Fibroblast of villous mesenchyme (primary cell): ENCODE measurements around the gene CTNNA3. TPM values are rescaled to one million over a fixed set of nuclear protein-coding genes. Genes with fewer than 3 reads are reported as not detected.
"Not testable (repeated sequence)": the region's sequence is repeated elsewhere in the genome, so short reads cannot be mapped to it uniquely, and the experiment has no call there.

Source experiments
- DNase-seq: peaks from one replicate; pipeline ENCODE4 v3.0.0-alpha.2; 2010; ENCODE audit warnings: low read depth
- H3K4me3 ChIP-seq: 2 replicates; pipeline ENCODE4 v1.5.1; 2011; ENCODE audit warnings: low read depth, mild to moderate bottlenecking, low read length
- CTCF ChIP-seq: IDR thresholded peaks from 2 replicates; pipeline ENCODE4 v1.5.1; 2012; ENCODE audit warnings: low read depth, mild to moderate bottlenecking, low read length; ENCODE audit not compliant: insufficient read depth
- total RNA-seq: library from RNA; depleted of rRNA; stranded (reverse); fragments of >200 nt; gene quantifications from 2 replicates; pipeline ENCODE4 v1.2.3, GENCODE V29; 2012

The CTNNA3 gene
- total RNA-seq, 1 donor: not detected

GRCh38 chr10:66353422-66353821 is 1342.6 kb downstream of the CTNNA3 start:
- no peak for DNase-seq
- no peak for TF ChIP-seq CTCF
- H3K4me3 ChIP-seq: no peak overlapping the region

GRCh38 chr10:66350622-66351399 is 1345.2 kb downstream of the CTNNA3 start:
- no peak for DNase-seq
- TF ChIP-seq CTCF: no peak
- no peak overlapping the region for H3K4me3 ChIP-seq

GRCh38 chr10:66349726-66350125 is 1346.3 kb downstream of the CTNNA3 start:
- no peak for DNase-seq
- TF ChIP-seq CTCF: no peak
- no peak overlapping the region for H3K4me3 ChIP-seq

- no peak for DNase-seq
- no peak overlapping the region for H3K4me3 ChIP-seq
- TF ChIP-seq CTCF: no peak
These were observed 1346.9 kb downstream of the CTNNA3 start for GRCh38 chr10:66349076-66349475.

GRCh38 chr10:66337211-66337610 is 1358.8 kb downstream of the CTNNA3 start:
- DNase-seq: no peak
- H3K4me3 ChIP-seq: no peak overlapping the region
- no peak for TF ChIP-seq CTCF

- no peak overlapping the region for H3K4me3 ChIP-seq
- no peak for DNase-seq
- no peak for TF ChIP-seq CTCF
These were observed 1359.2 kb downstream of the CTNNA3 start for GRCh38 chr10:66336791-66337190.

- not testable (repeated sequence) for DNase-seq, H3K4me3 ChIP-seq
These were observed 1360.2 kb downstream of the CTNNA3 start for GRCh38 chr10:66335753-66336152.
